NCI-H2107 treated with DMSO at 0.1 percent for 48 hours (cell line): ENCODE data around the gene CKAP4.

Experiments used
- DNase-seq: peaks from one replicate; lab custom pipeline; 2025; ENCODE audit not compliant: unreplicated experiment; lab: John Stamatoyannopoulos, UW

The CKAP4 gene

GRCh38 chr12:106243620-106244019 lies 4.2 kb downstream of the CKAP4 start:
- DNase-seq = no peak

DNA sequence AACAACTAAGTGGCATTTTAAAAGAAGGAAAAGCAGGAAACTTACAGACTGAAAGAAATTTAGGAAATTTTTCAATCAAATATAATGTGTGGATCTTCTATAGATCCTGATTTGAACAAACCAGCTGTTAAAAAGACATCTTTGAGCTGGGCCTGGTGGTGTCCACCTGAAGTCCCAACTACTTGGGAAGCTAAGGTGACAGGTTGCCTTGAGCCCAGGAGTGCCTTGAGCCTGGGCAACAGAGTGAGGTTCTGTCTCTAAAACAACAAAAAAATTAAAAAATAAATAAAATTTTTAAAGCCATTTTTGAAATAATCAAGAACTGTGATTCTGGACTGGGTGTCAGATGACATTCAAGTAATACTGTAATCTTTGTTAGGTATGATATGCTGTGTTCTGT lies 7.0 kb downstream of the CKAP4 start:
- DNase-seq = no peak

GRCh38 chr12:106239951-106240335 lies 7.9 kb downstream of the CKAP4 start:
- no peak for DNase-seq

- DNase-seq = no peak
Measured at GRCh38 chr12:106239241-106239950, 8.4 kb downstream of the CKAP4 start.

- DNase-seq = no peak
Measured at GRCh38 chr12:106238146-106238545, 9.7 kb downstream of the CKAP4 start.

- no peak for DNase-seq
Measured at GRCh38 chr12:106235770-106236169, 12.1 kb downstream of the CKAP4 start.

DNA sequence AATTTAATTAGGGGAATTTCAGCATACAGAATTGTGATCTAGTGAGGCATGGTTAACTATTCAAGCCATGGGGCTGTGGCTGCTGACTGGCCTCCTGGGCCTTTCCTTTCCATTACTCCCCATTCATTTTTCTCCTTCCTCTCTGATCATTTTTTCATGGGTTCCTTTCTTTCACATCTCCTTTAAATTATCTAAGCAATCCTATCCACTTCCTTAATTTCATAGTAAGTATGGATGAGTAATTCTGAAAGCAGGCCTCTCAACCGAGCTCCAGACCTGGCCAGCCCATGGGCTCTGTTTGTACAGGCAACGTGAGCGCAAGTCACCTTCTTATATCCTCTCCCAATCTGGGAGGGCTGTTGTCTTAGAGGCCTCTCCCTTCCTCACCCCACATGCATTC lies 13.4 kb downstream of the CKAP4 start:
- no peak for DNase-seq

GRCh38 chr12:106233011-106233410 lies 14.8 kb downstream of the CKAP4 start:
- no peak for DNase-seq

- DNase-seq = no peak
Measured at GRCh38 chr12:106229036-106229591, 18.7 kb downstream of the CKAP4 start.

DNA sequence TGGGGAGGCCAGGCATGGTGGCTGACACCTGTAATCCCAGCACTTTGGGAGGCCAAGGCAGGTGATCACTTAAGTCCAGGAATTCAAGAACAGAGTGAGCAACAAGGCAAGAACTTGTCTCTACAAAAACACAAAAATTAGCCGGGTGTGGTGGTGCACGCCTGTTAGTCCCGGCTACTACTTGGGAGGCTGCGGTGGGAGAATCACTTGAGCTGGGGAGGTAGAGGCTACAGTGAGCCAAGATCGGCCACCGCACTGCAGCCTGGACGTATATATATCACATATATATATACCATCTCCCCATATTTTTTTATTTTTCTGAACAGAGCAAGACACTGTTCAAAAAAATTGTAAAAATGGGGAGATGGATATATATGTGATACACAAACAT lies 19.5 kb downstream of the CKAP4 start:
- no peak for DNase-seq

- DNase-seq = no peak
Measured at GRCh38 chr12:106227641-106228319, 20.0 kb downstream of the CKAP4 start.

GRCh38 chr12:106226884-106227640 lies 20.8 kb downstream of the CKAP4 start:
- DNase-seq = peak; percentile 65

DNA sequence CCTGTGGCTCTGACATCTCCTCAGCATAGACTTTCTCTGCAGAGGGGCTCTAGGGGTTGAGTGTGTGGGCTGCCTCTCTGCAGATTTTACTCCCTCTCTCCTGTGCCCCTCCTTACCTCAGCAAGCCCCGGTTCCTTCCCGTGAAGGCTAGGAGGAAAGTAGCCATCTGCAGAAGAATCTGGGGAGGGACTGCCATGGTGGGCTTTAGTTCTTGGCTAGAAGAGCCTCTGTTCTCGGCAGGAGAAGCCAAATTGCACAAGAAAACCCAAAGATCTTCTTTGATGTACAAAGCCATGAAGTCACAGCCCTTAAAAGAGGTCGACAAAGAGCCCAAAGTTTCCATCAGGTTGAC lies 23.5 kb downstream of the CKAP4 start:
- no peak for DNase-seq

GRCh38 chr12:106223485-106224354 lies 24.1 kb downstream of the CKAP4 start:
- DNase-seq = peak; percentile 73

GRCh38 chr12:106220536-106220935 lies 27.3 kb downstream of the CKAP4 start:
- DNase-seq = no peak

DNA sequence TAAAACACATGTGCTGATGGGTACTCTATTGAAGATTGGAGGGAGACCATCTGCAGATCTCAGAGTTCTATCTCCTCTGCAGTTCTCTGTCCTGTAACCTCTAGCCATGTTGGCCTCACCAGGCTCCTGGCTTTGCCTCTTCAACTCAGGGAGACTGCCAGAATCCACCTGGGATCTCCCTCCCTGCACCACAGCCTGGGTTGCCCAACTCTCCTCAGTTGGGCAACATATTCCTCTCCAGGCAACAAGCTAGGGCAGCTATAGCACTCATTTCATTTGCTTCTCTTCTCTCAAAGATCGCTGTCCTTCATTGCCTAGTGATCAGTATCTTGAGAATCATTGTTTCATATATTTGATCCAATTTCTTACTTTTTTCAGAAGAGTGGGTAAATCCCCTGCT lies 28.8 kb downstream of the CKAP4 start:
- DNase-seq = no peak

DNA sequence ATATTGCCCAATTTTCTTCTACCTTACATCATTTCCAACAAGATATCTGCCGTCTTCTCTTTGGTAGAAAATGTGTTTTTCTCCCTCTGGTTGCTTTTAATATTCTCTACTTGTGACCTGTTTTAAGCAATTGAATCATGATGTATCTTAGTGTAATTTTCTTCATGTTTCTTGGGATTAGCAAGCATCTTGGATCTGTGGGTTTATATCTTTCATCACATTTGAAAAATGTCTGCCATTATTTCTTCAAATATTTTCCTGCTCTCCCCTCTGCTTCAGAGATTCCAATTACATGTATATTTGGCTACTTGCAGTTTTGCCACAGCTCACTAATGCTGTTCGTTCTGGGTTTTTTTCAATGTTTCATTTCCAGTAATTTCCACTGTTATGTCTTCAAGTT lies 30.1 kb downstream of the CKAP4 start:
- no peak for DNase-seq

- DNase-seq = no peak
Measured at GRCh38 chr12:106214571-106214970, 33.2 kb downstream of the CKAP4 start.

DNA sequence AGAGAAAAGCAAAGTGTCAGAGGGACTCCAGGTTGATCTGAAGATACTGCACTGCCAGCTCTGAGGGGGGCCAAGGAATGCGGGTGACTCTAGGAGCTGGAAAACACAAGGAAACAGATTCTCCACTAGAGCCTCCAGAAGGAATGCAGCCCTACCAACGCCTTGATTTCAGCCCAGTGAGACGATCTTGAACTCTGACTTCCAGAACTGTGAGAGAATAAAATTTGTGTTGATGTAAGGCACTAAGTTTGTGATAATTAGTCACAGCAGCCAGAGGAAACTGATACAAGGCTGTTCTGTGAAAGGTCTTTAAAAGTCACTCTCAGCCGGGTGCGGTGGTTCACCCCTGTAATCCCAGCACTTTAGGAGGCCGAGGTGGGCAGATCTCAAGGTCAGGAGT lies 34.2 kb downstream of the CKAP4 start:
- DNase-seq = no peak

- no peak for DNase-seq
Measured at GRCh38 chr12:106211973-106212372, 35.8 kb downstream of the CKAP4 start.
